Left lung (tissue), 10 donors: ENCODE data around the gene SLC2A10. TPM values are rescaled to one million over a fixed set of nuclear protein-coding genes. Genes with fewer than 3 reads are reported as not detected.

Source experiments
- ATAC-seq: fragments of 200-7000 bp; cut with Tn5 transposase; one replicate; pipeline ENCODE4 v1.9.1; 2020; ENCODE audit warnings: moderate library complexity
- DNase-seq, 4 donors: peaks; one replicate each; pipeline ENCODE4 v3.0.0-alpha.2; 2013 to 2020
- H3K27ac ChIP-seq, 2 donors: fragments of 200-600 bp; sonication (generic) in 1 of 2; one replicate each; pipeline versions ENCODE4 v1.5.0 to v1.8.0; 2020 to 2021
- H3K27me3 ChIP-seq, 2 donors: fragments of 200-600 bp; sonication (generic) in 1 of 2; one replicate each; pipeline versions ENCODE4 v1.5.0 to v1.8.0; 2020 to 2021
- H3K36me3 ChIP-seq, 2 donors: fragments of 200-600 bp; sonication (generic) in 1 of 2; one replicate each; pipeline versions ENCODE4 v1.5.0 to v1.8.0; 2020 to 2021
- H3K4me1 ChIP-seq, 2 donors: fragments of 200-600 bp; one replicate each; pipeline ENCODE4 v1.8.0; 2021
- H3K4me3 ChIP-seq, 2 donors: fragments of 200-600 bp; sonication (generic) in 1 of 2; one replicate each; pipeline versions ENCODE4 v1.5.0 to v1.8.0; 2020 to 2021; ENCODE audit warnings: mild to moderate bottlenecking in 1 of 2
- H3K9me3 ChIP-seq, 2 donors: fragments of 200-600 bp; sonication (generic) in 1 of 2; one replicate each; pipeline versions ENCODE4 v1.5.0 to v1.8.0; 2020 to 2021
- intact Hi-C, 2 donors: fragments of 100-400 bp; cut with DNase I; formaldehyde crosslinking; loops; one replicate each; pipeline versions ENCODE4 v1.11.2 to v1.14.2; 2022
- polyA plus RNA-seq, 6 donors: library from polyadenylated mRNA; unstranded; fragments of 120-200 nt; gene quantifications; one replicate each; pipeline ENCODE4 v1.2.1, GENCODE V29; 2013; ENCODE audit not compliant: insufficient read length in 6 of 6
- total RNA-seq, 2 donors: library from RNA; stranded (reverse); fragmentation: NEBNext Ultra II Directional; extraction: Animal tissue kit (Norgen Biotek cat#: 25700); gene quantifications; one replicate each; pipeline ENCODE4 v1.2.1, GENCODE V29; 2021
- TF ChIP-seq, protein P1 (sequence below), 2 donors: fragments of 200-600 bp; sonication (generic) in 1 of 2; IDR thresholded peaks; one replicate each; pipeline versions ENCODE4 v1.5.0 to v1.8.0; 2021; ENCODE audit warnings: antibody characterized with exemption in 2 of 2
- donor health status: DM: no; HTN: yes; CAD: no.
- donor health status: DM: no; HTN: no; CAD: no.

Gene SLC2A10
- total and polyA plus RNA-seq, 8 donors, result 12.9 to 26.1 (median 21.0) TPM

DNA sequence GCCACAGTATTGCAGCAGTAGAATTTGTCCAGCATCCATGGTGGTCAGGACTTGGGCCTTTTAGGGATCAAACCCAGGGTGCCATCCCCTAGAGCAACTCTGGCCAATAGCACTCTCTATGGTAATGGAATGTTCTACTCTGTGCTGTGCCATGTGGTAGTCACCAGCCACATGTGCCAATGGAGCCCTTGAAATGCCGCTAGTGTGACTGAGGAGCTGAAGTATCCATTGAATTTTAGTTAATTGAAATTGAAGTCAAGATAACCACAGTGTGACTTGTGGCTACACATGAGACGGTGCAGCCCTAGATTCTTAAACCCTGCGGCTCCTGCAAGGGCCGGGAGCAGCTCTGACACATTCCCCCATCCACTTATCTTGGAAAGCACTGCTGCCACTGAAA lies 54.6 kb downstream of the SLC2A10 start:
- no peak for ATAC-seq
- no peak overlapping the region for H3K27ac ChIP-seq
- no peaks in the 10 kb centered on the region for H3K4me1 ChIP-seq
- H3K4me3 ChIP-seq, result no peak overlapping the region
- TF ChIP-seq, protein P1, sequence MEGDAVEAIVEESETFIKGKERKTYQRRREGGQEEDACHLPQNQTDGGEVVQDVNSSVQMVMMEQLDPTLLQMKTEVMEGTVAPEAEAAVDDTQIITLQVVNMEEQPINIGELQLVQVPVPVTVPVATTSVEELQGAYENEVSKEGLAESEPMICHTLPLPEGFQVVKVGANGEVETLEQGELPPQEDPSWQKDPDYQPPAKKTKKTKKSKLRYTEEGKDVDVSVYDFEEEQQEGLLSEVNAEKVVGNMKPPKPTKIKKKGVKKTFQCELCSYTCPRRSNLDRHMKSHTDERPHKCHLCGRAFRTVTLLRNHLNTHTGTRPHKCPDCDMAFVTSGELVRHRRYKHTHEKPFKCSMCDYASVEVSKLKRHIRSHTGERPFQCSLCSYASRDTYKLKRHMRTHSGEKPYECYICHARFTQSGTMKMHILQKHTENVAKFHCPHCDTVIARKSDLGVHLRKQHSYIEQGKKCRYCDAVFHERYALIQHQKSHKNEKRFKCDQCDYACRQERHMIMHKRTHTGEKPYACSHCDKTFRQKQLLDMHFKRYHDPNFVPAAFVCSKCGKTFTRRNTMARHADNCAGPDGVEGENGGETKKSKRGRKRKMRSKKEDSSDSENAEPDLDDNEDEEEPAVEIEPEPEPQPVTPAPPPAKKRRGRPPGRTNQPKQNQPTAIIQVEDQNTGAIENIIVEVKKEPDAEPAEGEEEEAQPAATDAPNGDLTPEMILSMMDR (IDR thresholded peaks at IDR 0.05), result no peak
- no peak for DNase-seq
- H3K9me3 ChIP-seq, result no peaks in the 10 kb centered on the region
- no peaks in the 10 kb centered on the region for H3K36me3 ChIP-seq
- H3K27me3 ChIP-seq, result peaks cover 0 to 31% of the 10 kb centered on the region in 2 donors
- intact Hi-C loops, result loop anchor here in 1 of 2 donors (10.0 kb wide), 1 partner anchor 391 kb away; no protein-coding TSS in a partner anchor

DNA sequence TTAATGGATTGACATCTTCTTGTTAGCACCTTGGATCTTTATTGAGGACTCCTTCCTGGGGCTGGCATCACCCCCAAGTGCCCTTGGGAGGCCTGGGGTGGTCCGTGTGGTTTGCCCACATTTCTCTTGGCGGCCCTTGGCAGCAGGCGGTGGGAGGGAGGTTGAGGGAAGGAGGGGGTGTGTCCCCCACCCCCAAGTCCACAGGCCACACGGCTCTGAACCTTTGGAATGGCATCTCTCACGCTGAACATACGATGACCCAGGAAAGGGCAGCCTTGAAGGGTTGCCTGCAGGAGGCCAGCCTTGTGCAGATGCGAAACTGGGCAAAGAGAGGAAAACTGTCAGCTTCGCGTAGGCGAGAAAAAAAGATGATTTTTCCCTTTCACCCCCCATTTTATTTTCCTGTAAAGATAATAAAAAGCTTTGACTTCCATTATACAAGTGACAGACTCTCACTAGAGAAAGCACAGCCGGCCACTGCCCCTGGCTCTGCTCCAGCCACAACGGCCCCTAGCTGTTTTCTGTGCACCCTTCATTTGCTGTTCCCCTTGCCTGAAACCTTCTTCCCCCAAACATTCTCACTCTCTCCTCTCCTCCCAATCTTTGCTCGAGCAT lies 56.2 kb downstream of the SLC2A10 start:
- no peaks in the 10 kb centered on the region for H3K4me1 ChIP-seq
- peaks cover 0 to 24% of the 10 kb centered on the region in 2 donors for H3K27me3 ChIP-seq
- no peak overlapping the region for H3K27ac ChIP-seq
- H3K4me3 ChIP-seq, result no peak overlapping the region
- DNase-seq (no peak), ATAC-seq (no peak)
- H3K36me3 ChIP-seq, result no peaks in the 10 kb centered on the region
- H3K9me3 ChIP-seq, result no peaks in the 10 kb centered on the region
- TF ChIP-seq, protein P1 (IDR thresholded peaks at IDR 0.05), result no peak
- intact Hi-C loops, result loop anchor here in 1 of 2 donors (10.0 kb wide), 1 partner anchor 389 kb away; no protein-coding TSS in a partner anchor

- H3K27me3 ChIP-seq, result peaks cover 0 to 26% of the 10 kb centered on the region in 2 donors
- TF ChIP-seq, protein P1 (IDR thresholded peaks at IDR 0.05), result peak; percentile 38 to 64
- ATAC-seq, result peak; percentile 62
Observed at GRCh38 chr20:46767127-46767761, 57.8 kb downstream of the SLC2A10 start.

GRCh38 chr20:46770330-46771194 lies 61.1 kb downstream of the SLC2A10 start:
- intact Hi-C loops, result no loop called here
- no peaks in the 10 kb centered on the region for H3K36me3 ChIP-seq
- no peak overlapping the region for H3K27ac ChIP-seq

More at GRCh38 chr20:46767127-46767761, 57.8 kb downstream of the SLC2A10 start:
- Histone ChIP-seq H3K36me3 (no peaks in the 10 kb centered on the region), H3K27ac (no peak overlapping the region), H3K4me3 (no peak overlapping the region), H3K9me3 (no peaks in the 10 kb centered on the region), H3K4me1 (no peaks in the 10 kb centered on the region)
- intact Hi-C loops, result loop anchor here in 1 of 2 donors (10.0 kb wide), 1 partner anchor 388 kb away; no protein-coding TSS in a partner anchor
- DNase-seq, result no peak

More at GRCh38 chr20:46770330-46771194, 61.1 kb downstream of the SLC2A10 start:
- H3K4me3 ChIP-seq, result no peak overlapping the region
- DNase-seq (no peak), ATAC-seq (no peak)
- TF ChIP-seq, protein P1 (IDR thresholded peaks at IDR 0.05), result no peak
- no peaks in the 10 kb centered on the region for H3K9me3 ChIP-seq
- peaks cover 0 to 50% of the 10 kb centered on the region in 2 donors for H3K27me3 ChIP-seq
- H3K4me1 ChIP-seq, result no peaks in the 10 kb centered on the region
